ENCODE data around the gene MYOC.
A peak's percentile ranks its signal among the peaks of the same experiment; 100 is the strongest.
"Not testable (repeated sequence)": the region's sequence is repeated elsewhere in the genome, so short reads cannot be mapped to it uniquely, and the experiment has no call there.

Gene MYOC

GRCh38 chr1:171646249-171646560 is 6.3 kb downstream of the MYOC start:
- no peak for DNase-seq

DNA sequence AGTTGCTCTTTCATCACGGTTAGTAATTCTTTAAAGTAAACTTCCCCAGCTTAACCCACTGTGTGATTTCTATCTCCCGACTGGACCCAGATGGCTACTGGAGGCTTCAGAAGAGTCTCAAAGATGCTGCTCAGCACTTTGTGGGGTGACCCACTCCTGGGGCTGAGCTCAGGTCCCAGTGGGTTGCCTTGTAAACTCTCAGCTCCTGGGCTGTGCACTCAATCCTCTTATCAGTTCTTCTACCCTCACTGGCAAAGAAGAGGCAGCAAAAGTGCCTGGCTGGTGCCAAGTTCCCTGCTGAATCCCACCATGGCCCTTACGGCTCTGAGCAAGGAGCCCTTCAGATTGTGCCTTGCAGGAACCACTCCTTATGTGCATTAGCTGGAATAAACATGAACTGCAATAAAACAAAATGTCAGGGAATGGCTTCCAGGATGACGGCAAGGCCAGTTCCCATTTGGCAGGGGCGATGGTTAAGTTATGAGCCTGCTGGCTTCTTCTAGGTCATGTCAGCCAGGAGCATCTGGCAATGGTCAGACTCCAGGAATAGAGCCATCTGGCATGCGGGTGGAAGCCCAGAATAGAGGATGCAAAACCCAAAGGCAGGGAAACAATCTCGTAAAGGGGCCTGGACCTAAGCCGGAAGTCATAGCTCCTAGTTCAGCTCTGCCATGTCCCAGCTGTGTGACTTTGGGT is 6.8 kb downstream of the MYOC start:
- no peak for DNase-seq

GRCh38 chr1:171644805-171645483 is 7.5 kb downstream of the MYOC start:
- peak; percentile 83 for DNase-seq

- DNase-seq = no peak
Measured at GRCh38 chr1:171643156-171643555, 9.3 kb downstream of the MYOC start.

- DNase-seq = no peak
Measured at GRCh38 chr1:171642197-171642596, 10.3 kb downstream of the MYOC start.

- DNase-seq = no peak
Measured at GRCh38 chr1:171641076-171641864, 11.2 kb downstream of the MYOC start.

GRCh38 chr1:171640225-171640624 is 12.3 kb downstream of the MYOC start:
- no peak for DNase-seq

- DNase-seq = no peak
Measured at GRCh38 chr1:171637928-171638576, 14.4 kb downstream of the MYOC start.

DNA sequence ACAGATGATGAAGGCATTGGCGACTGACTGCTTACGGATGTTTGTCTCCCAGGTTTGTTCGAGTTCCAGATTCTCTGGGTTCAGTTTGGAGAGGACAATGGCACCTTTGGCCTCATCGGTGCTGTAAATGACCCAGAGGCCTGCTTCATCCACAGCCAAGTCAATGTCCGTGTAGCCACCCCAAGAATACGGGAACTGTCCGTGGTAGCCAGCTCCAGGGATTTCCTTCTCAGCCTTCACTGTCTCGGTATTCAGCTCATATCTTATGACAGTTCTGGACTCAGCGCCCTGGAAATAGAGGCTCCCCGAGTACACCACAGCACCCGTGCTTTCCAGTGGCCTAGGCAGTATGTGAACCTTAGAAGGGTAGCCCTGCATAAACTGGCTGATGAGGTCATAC is 16.3 kb downstream of the MYOC start:
- no peak for DNase-seq

DNA sequence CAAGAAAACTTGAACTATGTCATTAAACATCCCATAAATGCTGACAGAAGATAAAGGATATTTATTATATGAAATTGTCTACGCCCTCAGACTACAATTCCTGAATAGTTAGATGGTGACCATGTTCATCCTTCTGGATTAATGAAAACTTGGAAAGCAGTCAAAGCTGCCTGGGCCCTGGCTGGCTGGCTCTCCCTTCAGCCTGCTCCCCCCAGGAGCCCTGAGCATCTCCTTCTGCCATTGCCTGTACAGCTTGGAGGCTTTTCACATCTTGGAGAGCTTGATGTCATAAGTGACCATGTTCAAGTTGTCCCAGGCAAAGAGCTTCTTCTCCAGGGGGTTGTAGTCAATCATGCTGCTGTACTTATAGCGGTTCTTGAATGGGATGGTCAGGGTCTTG is 16.8 kb downstream of the MYOC start:
- DNase-seq = no peak

GRCh38 chr1:171628225-171628624 is 24.3 kb downstream of the MYOC start:
- no peak for DNase-seq

DNA sequence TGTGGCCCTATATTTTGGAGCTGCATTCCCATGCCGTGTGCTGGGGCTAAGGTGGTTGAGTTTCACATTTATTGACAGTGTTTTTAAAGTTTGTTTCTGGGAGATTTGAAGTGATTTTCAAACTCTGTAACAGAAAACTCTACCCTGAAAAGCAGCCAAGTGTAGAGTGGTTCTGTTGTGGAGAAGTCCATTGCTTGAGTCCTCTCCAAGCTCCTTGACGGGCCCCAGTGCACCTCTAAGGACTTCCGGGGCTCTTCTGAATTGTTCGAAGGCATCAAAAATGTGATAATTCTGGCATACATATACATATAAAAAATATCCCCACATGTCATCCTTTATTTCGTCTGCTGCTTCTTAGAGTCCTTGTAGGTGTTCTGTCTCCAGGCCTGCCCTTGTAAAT is 25.5 kb downstream of the MYOC start:
- DNase-seq = no peak

GRCh38 chr1:171625225-171625624 is 27.3 kb downstream of the MYOC start:
- no peak for DNase-seq

- DNase-seq = no peak
Measured at GRCh38 chr1:171623651-171624331, 28.7 kb downstream of the MYOC start.

GRCh38 chr1:171622152-171622462 is 30.4 kb downstream of the MYOC start, which contains the start of gene MYOCOS:
TSS of gene MYOCOS (plus strand) at chr1:171622243. CDS start at chr1:171623884, 1,641 bp downstream.
- no peak for DNase-seq

- no peak for DNase-seq
Measured at GRCh38 chr1:171616586-171616985, 35.9 kb downstream of the MYOC start.

DNA sequence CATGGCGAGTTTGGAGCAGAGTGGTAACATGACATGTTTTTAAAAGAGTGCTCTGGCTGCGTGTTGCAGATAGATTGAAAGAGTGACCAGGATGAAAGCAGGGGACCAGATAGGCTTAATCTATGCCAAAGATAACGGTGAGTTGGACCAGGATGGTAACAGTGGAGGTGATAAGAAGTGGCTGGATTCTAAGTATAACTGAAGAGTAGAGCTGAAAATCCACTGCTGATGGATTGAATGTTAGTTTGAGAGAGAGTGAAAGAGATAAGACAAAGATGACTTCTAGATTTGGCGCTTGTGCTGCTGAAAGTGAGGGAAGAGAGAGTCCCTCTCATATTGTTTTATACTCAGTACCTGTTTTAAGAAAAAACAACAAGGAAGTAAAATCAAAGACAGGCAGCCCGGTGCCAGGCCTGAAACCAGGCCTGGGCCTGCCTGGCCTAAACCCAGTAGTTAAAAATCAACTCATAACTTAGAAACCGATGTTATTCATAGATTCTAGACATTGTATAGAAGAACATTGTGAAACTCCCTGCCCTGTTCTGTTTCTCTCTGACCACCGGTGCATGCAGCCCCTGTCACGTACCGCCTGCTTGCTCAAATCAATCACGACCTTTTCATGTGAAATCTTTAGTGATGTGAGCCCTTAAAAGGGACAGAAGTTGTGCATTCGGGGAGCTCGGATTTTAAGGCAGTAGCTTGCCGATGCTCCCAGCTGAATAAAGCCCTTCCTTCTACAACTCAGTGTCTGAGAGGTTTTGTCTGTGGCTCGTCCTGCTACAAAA is 37.2 kb downstream of the MYOC start:
- not testable (repeated sequence) for DNase-seq

DNA sequence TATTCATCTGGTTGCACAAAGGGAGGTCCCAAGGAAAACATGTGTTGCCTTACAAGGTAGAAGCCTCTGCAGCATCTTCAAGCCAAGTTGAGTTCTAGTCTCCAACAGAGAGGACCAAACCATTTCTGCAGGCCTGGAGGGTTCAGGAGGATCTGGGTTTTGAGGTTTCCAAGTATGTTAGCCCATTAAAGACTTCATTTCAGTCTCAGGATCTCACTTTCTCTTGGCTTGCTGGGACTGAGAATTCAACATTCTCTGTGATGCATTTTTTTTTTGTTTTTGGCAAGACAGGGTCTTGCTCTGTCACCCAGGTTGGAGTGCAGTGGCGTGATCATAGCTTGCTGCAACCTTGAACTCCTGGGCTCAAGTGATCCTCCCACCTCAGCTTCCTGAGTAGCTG is 39.2 kb downstream of the MYOC start:
- no peak for DNase-seq

- no peak for DNase-seq
Measured at GRCh38 chr1:171611306-171611705, 41.2 kb downstream of the MYOC start.

DNA sequence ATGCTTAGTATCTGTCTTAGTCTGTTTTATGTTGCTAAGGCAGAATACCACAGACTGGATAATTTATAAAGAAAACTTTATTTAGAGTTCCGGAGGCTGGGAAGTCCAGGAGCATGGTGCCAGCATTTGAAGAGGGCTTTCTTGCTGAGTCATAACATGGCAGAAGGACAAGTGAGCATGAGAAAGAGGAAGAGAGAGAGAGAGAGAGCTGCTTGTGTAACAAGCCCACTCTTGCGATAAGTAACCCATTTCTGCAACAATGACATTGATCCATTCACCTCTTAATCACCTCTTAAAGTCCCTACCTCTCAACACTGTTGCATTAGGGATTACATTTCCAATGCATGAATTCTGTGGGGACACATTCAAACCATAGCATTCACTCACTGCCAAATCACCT is 42.1 kb downstream of the MYOC start:
- DNase-seq = no peak

DNA sequence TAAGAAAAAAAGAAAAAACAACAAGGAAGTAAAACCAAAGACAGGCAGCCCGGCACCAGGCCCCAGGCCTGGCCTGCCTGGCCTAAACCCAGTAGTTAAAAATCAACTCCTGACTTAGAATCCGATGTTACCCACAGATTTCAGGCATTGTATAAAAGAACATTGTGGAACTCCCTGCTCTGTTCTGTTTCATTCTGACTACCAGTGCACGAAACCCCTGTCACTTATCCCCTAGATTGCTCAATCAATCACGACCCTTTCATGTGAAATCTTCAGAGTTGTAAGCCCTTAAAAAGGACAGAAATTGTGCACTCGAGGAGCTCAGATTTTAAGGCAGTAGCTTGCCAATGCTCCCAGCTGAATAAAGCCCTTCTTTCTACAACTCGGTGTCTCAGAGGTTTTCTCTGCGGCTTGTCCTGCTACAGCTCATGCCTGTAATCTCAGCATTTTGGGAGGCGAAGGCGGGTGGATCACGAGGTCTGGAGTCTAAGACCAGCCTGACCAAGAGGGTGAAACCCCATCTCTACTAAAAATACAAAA is 46.0 kb downstream of the MYOC start:
- DNase-seq = no peak

GRCh38 chr1:171603042-171603441 is 49.4 kb downstream of the MYOC start:
- DNase-seq = not testable (repeated sequence)
